Smooth muscle cell of the brain vasculature (primary cell): ENCODE results near the gene LIPF.
"Not testable (repeated sequence)": the region's sequence is repeated elsewhere in the genome, so short reads cannot be mapped to it uniquely, and the experiment has no call there.

Source experiments
- DNase-seq: peaks from one replicate; pipeline ENCODE4 v3.0.0-alpha.2; 2012; ENCODE audit warnings: low read depth, low spot score

The LIPF gene

GRCh38 chr10:88664142-88664541, at the start of gene LIPF:
Gene LIPF, plus strand, starts transcription at chr10:88664442. Its CDS starts 2,856 bp downstream, at chr10:88667298.
- no peak for DNase-seq

GRCh38 chr10:88616250-88616977, 47.8 kb upstream of the LIPF start:
- DNase-seq = no peak

GRCh38 chr10:88617772-88618300, 46.4 kb upstream of the LIPF start:
- DNase-seq = no peak

- no peak for DNase-seq
These were observed 45.7 kb upstream of the LIPF start for GRCh38 chr10:88618496-88618895.

- DNase-seq = no peak
These were observed 43.8 kb upstream of the LIPF start for GRCh38 chr10:88620441-88620840.

GRCh38 chr10:88623835-88624234, 40.4 kb upstream of the LIPF start:
- no peak for DNase-seq

GRCh38 chr10:88624840-88625239, 39.4 kb upstream of the LIPF start:
- DNase-seq = no peak

- DNase-seq = no peak
These were observed 24.1 kb upstream of the LIPF start for GRCh38 chr10:88640186-88640585.

- no peak for DNase-seq
These were observed 22.0 kb upstream of the LIPF start for GRCh38 chr10:88642209-88642608.

- DNase-seq = no peak
These were observed 21.3 kb upstream of the LIPF start for GRCh38 chr10:88642963-88643362.

GRCh38 chr10:88647061-88647615, 17.1 kb upstream of the LIPF start:
- DNase-seq = no peak

- no peak for DNase-seq
These were observed 13.1 kb upstream of the LIPF start for GRCh38 chr10:88651101-88651551.

- no peak for DNase-seq
These were observed 11.6 kb upstream of the LIPF start for GRCh38 chr10:88652616-88653015.

- no peak for DNase-seq
These were observed 6.3 kb upstream of the LIPF start for GRCh38 chr10:88657901-88658300.

GRCh38 chr10:88659725-88660597, 4.3 kb upstream of the LIPF start:
- DNase-seq = no peak

GRCh38 chr10:88660598-88660884, 3.7 kb upstream of the LIPF start:
- DNase-seq = no peak

GRCh38 chr10:88661018-88661417, 3.2 kb upstream of the LIPF start:
- no peak for DNase-seq

- DNase-seq = no peak
These were observed 2.7 kb upstream of the LIPF start for GRCh38 chr10:88661577-88661976.

GRCh38 chr10:88663153-88663552, 1.1 kb upstream of the LIPF start:
- not testable (repeated sequence) for DNase-seq

GRCh38 chr10:88668465-88668864, 4.2 kb downstream of the LIPF start:
- no peak for DNase-seq

GRCh38 chr10:88670497-88670896, 6.3 kb downstream of the LIPF start:
- DNase-seq = no peak

- DNase-seq = no peak
These were observed 7.8 kb downstream of the LIPF start for GRCh38 chr10:88672041-88672440.
